K562 (cell line): ENCODE results near the gene GTPBP2. TPM values are rescaled to one million over a fixed set of nuclear protein-coding genes. Genes with fewer than 3 reads are reported as not detected.

Experiments used
- ATF7 ChIP-seq: fragments of 450-650 bp; IDR thresholded peaks from 2 replicates; pipeline ENCODE4 v1.7.1; 2014; ENCODE audit warnings: mild to moderate bottlenecking, moderate library complexity
- MIER1 ChIP-seq: fragments of 450-650 bp; IDR thresholded peaks from 2 replicates; pipeline ENCODE4 v1.6.1; 2016; ENCODE audit warnings: antibody characterized with exemption, mild to moderate bottlenecking, low read depth
- NCOR1 ChIP-seq: fragments of 450-650 bp; IDR thresholded peaks from 2 replicates; pipeline ENCODE4 v1.6.1; 2016; ENCODE audit warnings: mild to moderate bottlenecking, moderate library complexity
- POLR2AphosphoS2 ChIP-seq: IDR thresholded peaks from 2 replicates; pipeline ENCODE4 v1.6.1; 2012; ENCODE audit warnings: low read length, improper control_type of control experiment
- REST ChIP-seq, 2 experiments: fragments of 450-650 bp; formaldehyde crosslinking in 1 of 2; IDR thresholded peaks; 2 replicates each; pipeline versions ENCODE4 v1.4.0 to v1.6.1; 2014 to 2020; ENCODE audit warnings: mild to moderate bottlenecking in 2 of 2, borderline replicate concordance in 1 of 2, low read depth in 1 of 2
- SNRNP70 ChIP-seq: fragments of 200-400 bp; formaldehyde crosslinking; optimal IDR thresholded peaks from 2 replicates; pipeline ENCODE3; 2017; ENCODE audit warnings: low read depth, low read length
- TOE1 ChIP-seq, 2 experiments: fragments of 450-650 bp in 1 of 2; sonication (generic) in 1 of 2; formaldehyde crosslinking in 1 of 2; IDR thresholded peaks; 2 replicates each; pipeline versions ENCODE4 v1.7.1 to v1.8.0; 2016 to 2022; ENCODE audit warnings: borderline replicate concordance in 2 of 2, mild to moderate bottlenecking in 2 of 2, antibody characterized with exemption in 1 of 2, inconsistent platforms in 1 of 2, low read depth in 1 of 2, missing genetic modification reagents in 1 of 2, moderate library complexity in 1 of 2
- ZBTB7A ChIP-seq: IDR thresholded peaks from 2 replicates; pipeline ENCODE4 v1.6.1; 2011; ENCODE audit warnings: low read depth, mild to moderate bottlenecking, low read length, moderate library complexity, borderline replicate concordance; ENCODE audit not compliant: control insufficient read depth
- ZC3H11A ChIP-seq: IDR thresholded peaks from 2 replicates; pipeline ENCODE4 v1.6.1; 2012; ENCODE audit warnings: low read depth, low read length, improper control_type of control experiment
- ZMIZ1 ChIP-seq, 2 experiments: fragments of 150-350 bp in 1 of 2; IDR thresholded peaks; 2 replicates each; pipeline ENCODE4 v1.6.1; 2012 to 2016; ENCODE audit warnings: low read depth in 2 of 2, low read length in 2 of 2, mild to moderate bottlenecking in 1 of 2, moderate library complexity in 1 of 2
- ZNF398 ChIP-seq: fragments of 250-450 bp; sonication (Bioruptor Pico); IDR thresholded peaks from 2 replicates; pipeline ENCODE4 v1.8.0; 2021; ENCODE audit warnings: moderate library complexity, mild to moderate bottlenecking, inconsistent platforms
- ZNF77 ChIP-seq: fragments of 250-450 bp; sonication (Bioruptor Pico); IDR thresholded peaks from 2 replicates; pipeline ENCODE4 v1.5.0; 2020
- polyA plus RNA-seq, 8 experiments: library from polyadenylated mRNA; depleted of rRNA in 4 of 8; stranded (reverse) in 5 of 8; unstranded in 3 of 8; fragments of >200 nt; fragmentation: Nextera tagmentation in 2 of 8; fragmentation: Illumina TruSeq in 1 of 8; extraction: Ambion mirVana in 2 of 8; extraction: Trizol in 1 of 8; gene quantifications; 2 replicates each; pipeline versions ENCODE4 v1.2.1 to v1.2.3, GENCODE V29; 2011 to 2014; ENCODE audit warnings: inconsistent platforms in 1 of 8, missing spikeins in 1 of 8
- total RNA-seq, 7 experiments: library from RNA; depleted of rRNA in 6 of 7; stranded (reverse); fragments of >200 nt in 6 of 7; fragmentation: Illumina TruSeq in 2 of 7; extraction: Trizol in 2 of 7; gene quantifications; 2 replicates each; pipeline versions ENCODE4 v1.2.1 to v1.2.3, GENCODE V29; 2011 to 2021; ENCODE audit warnings: low replicate concordance in 1 of 7

Gene GTPBP2
- total and polyA plus RNA-seq, 9 of the 15 experiments (the other 6 are each of a cell fraction or from before 2014, with no cell fraction given), result 48.4 to 196 (median 111) TPM

- TF ChIP-seq ZMIZ1 (IDR thresholded peaks at IDR 0.05; ENCODE audit: low read depth in 2 of 2, low read length in 2 of 2) (no peak), TOE1 (IDR thresholded peaks at IDR 0.05; ENCODE audit: borderline replicate concordance) (no peak), TOE1 (CRISPR knock-in tag; IDR thresholded peaks at IDR 0.05; ENCODE audit: borderline replicate concordance, low read depth) (peak; percentile 66; the same call in 1 of the 2 replicates), ATF7 (peak; percentile 99), ZNF398 (0 out of 2 replicates have a peak, but pooled peaks have one; percentile 4), POLR2AphosphoS2 (peak; percentile 90), ZNF77 (CRISPR knock-in tag) (no peak), REST (IDR thresholded peaks at IDR 0.05; ENCODE audit: borderline replicate concordance) (peak; percentile 15; the same call in 1 of the 2 replicates), REST (CRISPR knock-in tag; IDR thresholded peaks at IDR 0.05; ENCODE audit: low read depth) (0 out of 2 replicates have a peak, but pooled peaks have one; percentile 28), SNRNP70 (no peak), NCOR1 (no peak), ZC3H11A (no peak), ZBTB7A (no peak), MIER1 (no peak)
These were observed 1.8 kb downstream of the GTPBP2 start (continued) for GRCh38 chr6:43627008-43627825.
